ENCODE results near the gene RPS19.

RPS19 gene

DNA sequence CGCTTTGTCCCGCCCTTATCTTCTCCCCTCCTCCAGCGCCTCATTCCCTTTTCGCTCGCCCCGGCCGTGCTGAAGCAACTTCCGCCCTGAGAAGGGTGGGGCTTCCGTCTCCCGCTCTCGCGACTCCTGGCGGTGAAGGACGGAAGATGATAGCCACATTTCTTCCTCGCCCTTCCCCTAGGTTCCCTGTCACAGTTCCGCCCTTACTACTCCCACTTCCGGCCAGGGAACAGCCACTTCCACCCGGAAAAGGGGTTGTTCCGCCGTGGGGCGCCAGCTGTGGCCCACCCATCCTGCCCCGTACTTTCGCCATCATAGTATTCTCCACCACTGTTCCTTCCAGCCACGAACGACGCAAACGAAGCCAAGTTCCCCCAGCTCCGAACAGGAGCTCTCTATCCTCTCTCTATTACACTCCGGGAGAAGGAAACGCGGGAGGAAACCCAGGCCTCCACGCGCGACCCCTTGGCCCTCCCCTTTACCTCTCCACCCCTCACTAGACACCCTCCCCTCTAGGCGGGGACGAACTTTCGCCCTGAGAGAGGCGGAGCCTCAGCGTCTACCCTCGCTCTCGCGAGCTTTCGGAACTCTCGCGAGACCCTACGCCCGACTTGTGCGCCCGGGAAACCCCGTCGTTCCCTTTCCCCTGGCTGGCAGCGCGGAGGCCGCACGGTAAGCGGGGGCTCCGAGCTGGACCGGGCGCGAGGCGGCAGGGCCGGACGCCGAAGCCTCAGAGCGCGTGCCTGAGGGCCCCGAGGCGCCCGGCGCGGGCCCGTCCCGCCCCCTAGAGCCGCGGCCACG, at the start of gene RPS19:
RPS19 (plus strand) TSS at position 638 of the 801 bp plus-strand sequence. CDS start 520 bp downstream, outside the sequence.
- peak; percentile 95 for DNase-seq

GRCh38 chr19:41810301-41810700, 49.8 kb upstream of the RPS19 start:
- DNase-seq: no peak

- DNase-seq: no peak
These were observed 49.0 kb upstream of the RPS19 start for GRCh38 chr19:41811036-41811435.

DNA sequence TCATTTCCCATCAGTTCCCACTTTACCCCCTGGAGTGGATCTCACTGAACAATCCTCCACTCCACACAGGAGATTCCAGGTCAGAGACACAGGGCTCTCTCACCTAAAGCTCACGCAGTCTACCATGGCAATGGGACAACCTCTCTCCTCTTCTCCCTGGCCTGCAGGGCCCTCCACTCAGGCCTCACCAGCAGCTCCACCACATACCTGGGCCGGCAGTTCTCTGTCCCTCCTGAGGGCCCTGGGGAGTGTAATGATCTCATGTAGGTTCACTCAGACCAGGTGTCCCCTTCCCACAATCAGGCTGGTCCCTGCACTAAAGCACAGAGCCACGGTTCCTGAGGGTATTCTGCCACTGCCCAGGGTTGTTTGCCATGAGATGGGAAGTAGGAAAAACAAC, 48.1 kb upstream of the RPS19 start:
- DNase-seq: no peak

- no peak for DNase-seq
These were observed 46.1 kb upstream of the RPS19 start for GRCh38 chr19:41813911-41814310.

DNA sequence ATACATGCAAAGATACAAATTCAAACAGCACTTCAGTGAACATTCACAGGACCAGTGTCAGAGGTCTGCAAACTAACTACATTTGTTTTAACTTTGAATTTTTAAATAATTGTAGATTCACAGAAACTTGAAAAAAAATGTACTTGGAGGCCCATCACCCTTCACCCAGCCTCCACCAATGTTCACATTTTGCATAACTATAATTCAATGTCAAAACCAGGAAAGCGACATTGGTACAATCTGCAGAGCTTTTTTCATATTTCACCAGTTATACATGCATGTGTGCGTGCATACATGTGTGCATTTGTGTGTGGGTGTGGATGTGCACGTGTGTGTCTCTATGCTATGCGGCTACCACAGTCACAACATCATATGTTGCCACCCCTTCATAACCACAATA, 44.8 kb upstream of the RPS19 start:
- DNase-seq: no peak

DNA sequence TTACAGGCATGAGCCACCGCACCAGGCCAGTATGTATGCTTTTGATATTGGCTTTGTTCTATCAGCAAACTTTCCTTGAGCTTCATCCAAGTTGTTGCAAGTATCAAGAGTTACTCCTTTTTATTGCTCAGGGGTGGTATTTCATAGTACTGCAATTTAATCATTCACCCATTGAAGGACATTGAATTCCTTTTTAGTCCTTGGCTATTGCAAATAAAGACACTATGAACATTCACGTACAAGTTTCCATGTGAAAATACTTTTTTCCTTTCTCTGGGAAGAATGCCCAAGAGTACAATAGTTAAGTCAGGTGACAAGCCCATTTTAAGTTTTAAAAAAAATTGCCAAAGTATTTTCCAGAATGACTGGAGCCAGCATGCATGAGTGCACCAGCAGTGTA, 43.3 kb upstream of the RPS19 start:
- DNase-seq: no peak

DNA sequence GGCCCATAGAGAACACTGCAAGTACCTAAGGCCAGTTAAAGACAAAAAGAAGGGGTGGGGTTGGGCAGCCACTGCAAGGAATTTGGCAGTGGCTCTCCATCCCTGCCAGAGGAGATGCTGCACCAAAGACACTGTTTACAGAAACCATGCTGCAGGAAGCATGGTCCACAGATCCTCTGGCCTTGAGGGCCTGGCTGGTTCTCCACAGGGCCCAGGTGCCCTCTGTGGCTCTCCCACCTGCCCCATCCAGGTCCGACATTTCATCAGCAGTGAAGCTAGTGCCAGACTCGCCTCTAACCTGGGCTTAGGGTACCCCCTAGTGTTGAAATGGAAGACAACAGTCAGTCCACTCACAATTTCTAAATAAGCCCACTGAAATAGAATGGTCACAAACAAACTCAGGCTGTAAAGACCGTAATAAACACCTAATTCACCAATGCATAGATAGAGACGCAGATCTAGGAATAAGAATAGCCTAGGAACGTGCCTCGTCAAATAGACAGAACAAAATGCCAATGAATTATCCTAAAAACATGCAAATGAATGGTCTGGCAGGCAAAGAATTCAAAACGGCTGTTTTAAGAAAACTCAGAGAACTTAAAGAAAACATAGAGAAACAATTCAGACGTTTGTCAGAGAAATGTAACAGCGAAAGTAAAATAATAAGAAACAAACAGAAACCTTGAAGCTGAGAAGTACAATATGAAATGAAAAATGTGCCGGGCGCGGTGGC, 38.9 kb upstream of the RPS19 start:
- DNase-seq: peak; percentile 66

GRCh38 chr19:41837981-41838708, 21.9 kb upstream of the RPS19 start:
- DNase-seq: no peak

DNA sequence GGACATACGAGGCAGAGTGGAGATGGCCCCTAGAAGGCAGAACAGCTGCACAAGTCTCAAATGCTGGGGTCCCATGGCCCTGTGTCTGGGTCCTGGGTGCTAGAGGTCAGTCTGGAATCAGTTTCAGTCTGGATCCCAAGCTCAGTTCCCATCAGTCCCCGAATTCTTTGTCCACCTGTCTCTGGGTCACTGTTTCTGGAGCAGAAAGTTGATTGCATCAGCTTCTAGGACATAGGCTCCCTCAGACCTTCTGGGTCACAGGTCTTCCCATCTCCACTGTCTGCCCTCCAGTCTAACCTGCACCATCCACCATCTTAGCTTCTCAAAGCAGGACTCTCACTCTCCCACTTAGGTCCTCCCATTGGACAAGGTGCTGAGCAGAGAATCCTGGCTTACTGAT, 20.8 kb upstream of the RPS19 start:
- DNase-seq: no peak

- no peak for DNase-seq
These were observed 16.7 kb upstream of the RPS19 start for GRCh38 chr19:41843371-41843770.

DNA sequence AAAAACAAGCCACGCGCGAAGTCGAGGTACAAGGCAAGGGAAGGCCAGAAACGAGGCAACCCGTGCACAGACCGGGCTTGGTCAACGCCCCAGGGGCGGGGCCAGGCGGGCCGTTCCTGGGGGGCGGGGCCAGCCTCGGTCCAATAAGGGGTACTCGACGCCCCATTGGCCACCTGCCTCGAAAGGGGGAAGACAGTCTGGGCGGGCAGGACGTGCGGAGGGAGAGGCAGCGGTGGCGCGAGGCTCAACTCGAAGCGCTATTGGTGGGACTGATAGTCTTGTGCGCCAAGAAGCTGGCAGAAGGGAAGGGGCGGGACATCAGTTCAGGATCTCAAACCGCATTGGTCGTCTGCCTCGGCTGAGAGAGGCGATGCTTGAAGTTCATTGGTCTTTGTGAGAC, 15.5 kb upstream of the RPS19 start, which contains the start of gene LYPD4:
LYPD4 (minus strand) TSS at position 83 of the 400 bp plus-strand sequence. CDS start 5,398 bp downstream, outside the sequence.
- no peak for DNase-seq

DNA sequence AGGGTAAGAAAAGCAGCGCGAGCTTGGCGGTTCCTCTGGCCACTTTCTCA, 15.2 kb upstream of the RPS19 start, which contains the start of gene DMRTC2:
DMRTC2 (plus strand) TSS at position 42 of the 50 bp plus-strand sequence. CDS start 2,387 bp downstream, outside the sequence.
- no peak for DNase-seq

- DNase-seq: no peak
These were observed 14.9 kb upstream of the RPS19 start for GRCh38 chr19:41845051-41845590.

DNA sequence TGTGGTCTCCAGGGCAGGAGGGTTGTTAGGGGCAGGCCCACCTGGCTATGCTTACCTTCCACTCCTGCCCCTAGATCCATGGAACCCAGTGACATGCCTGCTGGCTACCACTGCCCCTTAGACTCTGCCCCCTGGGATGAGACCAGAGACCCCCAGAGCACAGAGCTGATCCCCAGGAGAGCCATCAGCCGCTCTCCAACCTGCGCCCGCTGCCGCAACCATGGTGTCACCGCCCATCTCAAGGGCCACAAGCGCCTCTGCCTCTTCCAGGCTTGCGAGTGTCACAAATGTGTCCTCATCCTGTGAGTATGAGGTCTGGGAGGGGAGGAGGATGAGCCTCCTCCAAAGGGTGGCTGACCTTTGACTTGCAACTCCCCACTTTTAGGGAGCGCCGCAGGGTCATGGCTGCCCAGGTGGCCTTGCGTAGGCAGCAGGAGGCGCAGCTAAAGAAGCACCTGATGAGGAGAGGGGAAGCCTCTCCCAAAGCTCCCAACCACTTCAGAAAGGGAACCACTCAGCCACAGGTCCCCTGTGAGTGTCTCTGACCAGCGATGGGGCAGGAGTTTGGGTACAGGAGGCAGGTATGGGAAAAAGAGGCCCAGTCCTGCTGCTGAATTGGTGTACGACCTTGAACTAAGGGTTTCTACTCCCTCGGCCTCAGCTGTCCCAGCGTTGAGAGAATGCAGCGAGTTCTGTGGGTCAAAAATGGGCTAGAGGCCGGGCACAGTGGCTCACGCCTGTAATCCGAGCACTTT, 12.5 kb upstream of the RPS19 start:
- no peak for DNase-seq

- no peak for DNase-seq
These were observed 11.4 kb upstream of the RPS19 start for GRCh38 chr19:41848666-41849065.

GRCh38 chr19:41849067-41849466, 11.0 kb upstream of the RPS19 start:
- no peak for DNase-seq

- no peak for DNase-seq
These were observed 9.7 kb upstream of the RPS19 start for GRCh38 chr19:41850381-41850780.

DNA sequence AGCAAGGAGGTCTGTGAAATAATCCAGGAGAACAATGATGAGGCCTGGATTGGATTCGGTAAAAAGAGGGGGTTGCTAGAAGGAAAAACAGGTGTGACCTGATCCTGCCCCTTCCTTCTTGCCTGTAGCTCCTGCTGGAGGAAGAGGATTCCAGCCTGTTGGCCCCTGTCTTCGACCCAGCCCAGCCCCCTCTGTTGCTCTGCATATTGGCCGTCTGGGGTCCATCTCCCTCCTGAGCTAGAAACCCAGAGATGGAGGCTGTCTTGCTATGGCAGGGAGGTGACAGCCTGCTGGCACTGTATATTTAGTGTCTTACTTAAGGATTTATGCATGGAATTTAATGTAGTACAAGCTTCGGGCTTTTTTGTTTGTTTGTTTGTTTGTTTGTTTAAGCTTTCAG, 8.6 kb upstream of the RPS19 start:
- DNase-seq: no peak

GRCh38 chr19:41853344-41853743, 6.7 kb upstream of the RPS19 start:
- DNase-seq: no peak

DNA sequence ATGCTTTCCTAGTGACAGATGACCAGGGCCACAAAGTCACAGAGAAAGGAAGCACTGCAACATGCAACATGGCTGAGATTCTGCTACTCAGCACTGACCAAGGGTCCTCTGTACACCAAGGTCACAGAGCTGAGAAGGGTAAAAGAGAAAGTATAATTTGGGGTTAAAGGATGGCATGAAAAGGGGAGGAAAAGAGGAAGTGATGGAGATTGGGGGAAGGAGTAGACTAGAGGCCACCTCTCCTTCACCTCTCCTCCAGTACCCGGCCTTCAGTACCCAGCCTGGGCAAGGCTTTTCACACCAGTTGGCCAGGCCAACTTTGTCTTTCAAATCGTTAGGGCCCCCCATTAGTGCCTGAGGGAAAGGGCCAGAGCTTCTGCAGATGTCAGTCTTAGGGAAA, 6.3 kb upstream of the RPS19 start:
- no peak for DNase-seq

DNA sequence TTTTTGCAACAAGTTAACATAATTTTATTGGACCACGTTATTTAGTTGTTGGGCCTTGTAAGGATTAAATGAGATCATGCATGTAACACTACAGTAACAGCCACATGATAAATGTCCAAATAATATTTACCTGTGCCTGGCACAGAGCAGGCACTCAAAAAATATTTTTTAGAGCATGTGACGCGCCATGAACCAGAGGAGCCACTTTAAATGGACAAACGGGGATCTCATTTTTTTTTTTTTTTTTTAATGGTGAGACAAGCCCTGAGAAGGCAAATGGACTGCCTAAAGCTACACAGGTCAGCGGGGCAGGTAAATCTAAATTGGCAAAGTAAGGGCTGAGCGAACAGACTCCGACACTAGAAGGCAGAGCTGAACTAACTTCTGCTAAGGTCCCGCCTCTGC, 840 bp upstream of the RPS19 start:
- DNase-seq: no peak

All from NCI-H510A (cell line).